Tibial nerve (tissue), 3 donors: ENCODE results near the gene CACNA1H.

Experiments used
- CTCF ChIP-seq, 5 experiments: fragments of 200-600 bp in 3 of 5; fragments of 450-650 bp in 2 of 5; sonication (generic) in 3 of 5; IDR thresholded peaks; one replicate each; pipeline ENCODE4 v1.5.1; 2016 to 2019; ENCODE audit warnings: antibody characterized with exemption in 5 of 5, mild to moderate bottlenecking in 3 of 5, moderate library complexity in 2 of 5
- POLR2A ChIP-seq, 2 donors: fragments of 450-650 bp; IDR thresholded peaks; one replicate each; pipeline ENCODE4 v1.6.1; 2017; ENCODE audit warnings: antibody characterized with exemption in 2 of 2, mild to moderate bottlenecking in 2 of 2, moderate library complexity in 2 of 2

- TF ChIP-seq CTCF (IDR thresholded peaks at IDR 0.05) (no peak), POLR2A (IDR thresholded peaks at IDR 0.05) (no peak)
Observed at GRCh38 chr16:1209081-1209480, 56.2 kb downstream of the CACNA1H start.
